ENCODE results near the gene MTMR8.

Gene MTMR8

GRCh38 chrX:64321507-64321906 is 73.7 kb downstream of the MTMR8 start:
- H3K27me3 ChIP-seq (ENCODE audit: insufficient read depth, poor library complexity, severe bottlenecking) = no peaks in the 10 kb centered on the region
- H3K27ac ChIP-seq (replicated peaks) = no peak overlapping the region
- no peak for TF ChIP-seq CTCF (IDR thresholded peaks at IDR 0.05; ENCODE audit: insufficient read depth, low read length)
- TF ChIP-seq SPI1 (IDR thresholded peaks at IDR 0.05; ENCODE audit: borderline replicate concordance, low read depth) = no peak
- TF ChIP-seq REST (IDR thresholded peaks at IDR 0.05; ENCODE audit: insufficient replicate concordance, low read depth) = no peak
- TF ChIP-seq POLR2AphosphoS5 (IDR thresholded peaks at IDR 0.05; ENCODE audit: low read depth) = no peak
- TF ChIP-seq GABPA (IDR thresholded peaks at IDR 0.05; ENCODE audit: low read depth) = no peak
- DNase-seq (ENCODE audit: low read depth in 1 of 2, low spot score in 1 of 2) = no peak
- no peak overlapping the region for H3K4me3 ChIP-seq (replicated peaks; ENCODE audit: insufficient read depth, low read length)

- Histone ChIP-seq H3K4me3 (replicated peaks; ENCODE audit: insufficient read depth, low read length) (no peak overlapping the region), H3K27me3 (ENCODE audit: insufficient read depth, poor library complexity, severe bottlenecking) (no peaks in the 10 kb centered on the region), H3K27ac (replicated peaks) (no peak overlapping the region)
- no peak for DNase-seq (ENCODE audit: low read depth in 1 of 2, low spot score in 1 of 2)
- TF ChIP-seq POLR2AphosphoS5 (IDR thresholded peaks at IDR 0.05; ENCODE audit: low read depth) = no peak
- no peak for TF ChIP-seq CTCF (IDR thresholded peaks at IDR 0.05; ENCODE audit: insufficient read depth, low read length)
- TF ChIP-seq SPI1 (IDR thresholded peaks at IDR 0.05; ENCODE audit: borderline replicate concordance, low read depth) = no peak
- TF ChIP-seq GABPA (IDR thresholded peaks at IDR 0.05; ENCODE audit: low read depth) = no peak
- TF ChIP-seq REST (IDR thresholded peaks at IDR 0.05; ENCODE audit: insufficient replicate concordance, low read depth) = no peak
Observed at GRCh38 chrX:64313624-64314023, 81.6 kb downstream of the MTMR8 start.

GRCh38 chrX:64306712-64307111 is 88.5 kb downstream of the MTMR8 start:
- no peak for DNase-seq (ENCODE audit: low read depth in 1 of 2, low spot score in 1 of 2)
- H3K27me3 ChIP-seq (ENCODE audit: insufficient read depth, poor library complexity, severe bottlenecking) = no peaks in the 10 kb centered on the region
- H3K4me3 ChIP-seq (replicated peaks; ENCODE audit: insufficient read depth, low read length) = no peak overlapping the region
- TF ChIP-seq SPI1 (IDR thresholded peaks at IDR 0.05; ENCODE audit: borderline replicate concordance, low read depth) (no peak), REST (IDR thresholded peaks at IDR 0.05; ENCODE audit: insufficient replicate concordance, low read depth) (no peak), POLR2AphosphoS5 (IDR thresholded peaks at IDR 0.05; ENCODE audit: low read depth) (no peak), GABPA (IDR thresholded peaks at IDR 0.05; ENCODE audit: low read depth) (no peak), CTCF (IDR thresholded peaks at IDR 0.05; ENCODE audit: insufficient read depth, low read length) (no peak)
- H3K27ac ChIP-seq (replicated peaks) = no peak overlapping the region

Measured in HL-60 (cell line).